Fibroblast of the conjunctiva (primary cell): ENCODE data around the gene RBM18.

Experiments used
- DNase-seq: peaks from one replicate; pipeline ENCODE4 v3.0.0-alpha.2; 2010; ENCODE audit warnings: low read depth

The RBM18 gene, protein sequence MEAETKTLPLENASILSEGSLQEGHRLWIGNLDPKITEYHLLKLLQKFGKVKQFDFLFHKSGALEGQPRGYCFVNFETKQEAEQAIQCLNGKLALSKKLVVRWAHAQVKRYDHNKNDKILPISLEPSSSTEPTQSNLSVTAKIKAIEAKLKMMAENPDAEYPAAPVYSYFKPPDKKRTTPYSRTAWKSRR

DNA sequence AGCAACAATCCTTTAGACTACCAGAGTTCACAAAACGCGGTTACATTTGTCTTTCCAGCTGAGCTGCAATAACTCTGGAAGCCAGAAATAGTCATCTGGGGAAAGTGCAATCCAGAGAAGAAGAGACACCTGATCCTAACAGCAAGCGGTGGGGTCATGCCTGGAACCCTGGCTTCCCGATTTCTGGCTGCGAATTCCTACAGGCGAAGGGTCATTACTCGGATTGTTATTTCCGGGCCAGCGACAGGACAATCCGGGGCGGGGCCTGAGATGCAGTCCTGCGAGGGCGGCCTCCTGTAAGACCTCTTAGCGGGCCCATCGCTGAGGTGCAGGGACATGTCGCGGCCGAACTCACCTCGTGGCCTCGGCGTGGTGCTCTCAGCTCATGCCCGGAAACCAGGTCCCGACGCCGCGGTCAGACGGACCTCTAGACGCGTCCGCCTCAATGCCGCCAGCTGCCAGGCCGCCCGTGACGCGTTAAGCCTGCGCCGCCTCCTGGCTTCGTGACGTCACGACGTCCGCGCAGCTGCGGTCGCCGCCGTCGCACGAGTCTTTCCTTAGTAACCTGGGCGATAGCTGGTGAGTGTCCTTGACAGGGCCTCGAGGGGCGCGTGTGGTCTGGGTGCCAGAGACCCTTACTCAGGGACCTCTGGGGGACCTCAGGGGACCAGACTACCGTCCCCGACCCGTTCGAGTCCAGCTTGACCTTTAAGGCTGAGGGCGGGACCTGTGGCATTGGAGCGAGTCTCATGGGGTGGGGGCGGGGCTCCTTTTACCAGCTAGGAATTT lies at the start of gene RBM18, which contains the start of gene MRRF:
Gene RBM18, minus strand, starts transcription at position 481 of the 789 bp plus-strand sequence. CDS start 3,348 bp downstream, outside the sequence.
Gene MRRF, plus strand, starts transcription at position 523 of the 789 bp plus-strand sequence. CDS start 6,010 bp downstream, outside the sequence.
- peak; percentile 70 for DNase-seq

DNA sequence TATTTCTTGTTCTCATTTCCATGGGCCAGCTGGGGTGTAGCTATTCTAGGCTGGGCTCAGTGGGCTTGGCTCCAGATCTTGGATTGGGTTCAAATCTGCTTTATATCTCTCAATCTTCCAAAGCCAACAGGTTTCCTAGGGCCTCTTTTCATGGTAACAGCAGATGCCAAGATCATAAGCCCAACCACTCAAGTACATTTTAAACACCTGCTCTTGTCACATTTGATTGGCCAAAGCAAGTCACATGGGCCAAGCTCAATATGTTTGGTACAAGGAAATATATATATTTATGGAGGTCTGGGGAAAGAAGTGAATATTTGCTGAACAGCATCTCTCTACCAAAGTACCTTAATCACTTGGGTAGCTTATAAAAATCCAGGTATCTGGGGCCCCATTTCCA lies 49.5 kb upstream of the RBM18 start:
- DNase-seq: no peak

DNA sequence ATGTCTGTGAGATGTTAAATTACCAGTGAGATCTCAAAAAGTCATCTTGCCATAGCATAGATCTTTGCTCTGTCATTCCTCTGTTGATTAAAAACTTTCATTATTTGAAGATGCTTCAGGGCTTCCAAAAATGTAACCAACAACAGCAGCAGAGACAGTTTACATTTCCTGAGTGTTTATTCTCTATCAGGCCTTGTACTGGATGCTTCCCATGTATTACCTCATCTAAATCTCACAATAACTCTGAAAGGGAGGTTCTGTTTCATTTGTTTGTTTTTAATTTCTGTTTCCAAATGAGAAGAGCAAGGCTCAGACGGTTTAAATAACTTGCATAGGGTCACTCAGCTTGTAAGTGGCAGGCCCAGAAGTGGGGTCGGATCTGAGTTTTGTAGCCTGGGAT lies 45.2 kb upstream of the RBM18 start:
- no peak for DNase-seq

DNA sequence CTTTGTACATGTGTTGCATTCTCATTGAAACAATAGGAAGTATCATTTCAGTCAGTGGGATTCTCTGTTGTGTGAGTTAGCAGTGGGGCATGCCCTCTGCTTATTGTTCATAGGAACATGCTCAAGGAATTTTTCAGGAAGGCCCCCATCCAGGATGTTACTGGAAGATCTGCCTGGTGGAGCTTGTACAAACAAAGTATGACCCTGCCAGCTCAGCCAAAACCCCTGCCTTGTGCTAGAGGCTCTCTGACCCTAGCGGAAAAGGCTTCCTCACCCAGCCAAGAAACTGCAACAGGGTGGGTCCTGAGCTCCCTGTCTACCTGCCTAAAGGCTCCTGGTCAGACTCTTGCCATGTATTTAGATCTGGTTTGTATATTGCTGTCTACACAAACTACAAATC lies 43.3 kb upstream of the RBM18 start:
- DNase-seq: no peak

DNA sequence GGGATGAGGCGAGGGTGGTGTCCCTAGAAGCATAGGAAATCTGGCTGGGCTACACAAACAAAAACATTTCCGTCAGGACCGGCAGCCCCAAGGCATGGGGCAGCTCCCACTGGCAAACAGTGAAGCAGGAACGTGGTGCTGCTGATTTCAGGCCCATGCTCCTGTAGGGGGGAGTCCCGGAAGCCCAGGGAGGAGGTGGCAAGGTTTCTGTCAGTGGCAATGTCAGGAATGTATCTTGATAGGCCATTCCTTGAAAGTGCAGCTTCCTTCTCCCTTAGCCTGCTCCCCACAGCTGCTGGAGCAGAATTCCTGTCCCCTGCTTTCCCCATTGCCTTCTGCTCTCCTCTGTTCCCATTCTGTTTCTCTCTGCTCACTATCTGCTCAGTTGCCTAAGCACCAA lies 42.4 kb upstream of the RBM18 start:
- DNase-seq: no peak

DNA sequence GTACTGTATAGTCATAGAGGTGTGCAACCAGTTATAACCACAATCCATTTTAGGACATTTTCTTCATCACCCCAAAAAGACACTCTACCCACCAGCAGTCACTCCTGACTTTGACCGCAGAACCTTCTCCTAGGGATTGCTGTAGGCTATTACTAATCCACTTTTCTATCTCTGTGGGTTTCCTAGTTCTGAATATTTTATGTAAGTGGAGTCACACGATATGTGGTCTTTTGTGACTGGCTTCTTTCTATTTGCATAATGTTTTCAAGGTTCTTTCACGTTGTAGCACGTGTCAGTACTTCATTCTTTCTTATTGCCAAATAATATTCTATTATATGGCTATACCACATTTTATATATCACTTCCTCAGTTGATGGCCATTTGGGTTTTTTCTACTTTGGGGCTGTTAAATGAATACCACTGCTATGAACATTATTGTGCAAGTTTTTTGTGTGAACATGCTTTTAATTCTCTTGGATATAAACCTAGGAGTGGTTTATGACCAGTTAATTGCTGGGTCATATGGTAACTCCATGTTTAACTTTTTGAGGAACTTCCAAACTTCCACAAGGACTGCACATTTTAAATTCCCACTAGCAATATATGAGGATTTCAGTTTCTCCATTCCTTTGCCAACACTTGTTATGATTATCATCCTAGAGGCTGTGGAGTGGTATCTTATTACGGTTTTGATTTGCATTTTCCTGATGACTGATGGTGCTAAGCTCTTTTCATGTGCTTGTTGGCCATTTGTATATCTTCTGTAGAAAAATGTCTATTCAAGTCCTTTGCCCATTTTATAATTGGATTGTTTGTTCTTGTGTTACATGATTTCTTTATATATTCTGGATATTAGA lies 37.8 kb upstream of the RBM18 start:
- no peak for DNase-seq

DNA sequence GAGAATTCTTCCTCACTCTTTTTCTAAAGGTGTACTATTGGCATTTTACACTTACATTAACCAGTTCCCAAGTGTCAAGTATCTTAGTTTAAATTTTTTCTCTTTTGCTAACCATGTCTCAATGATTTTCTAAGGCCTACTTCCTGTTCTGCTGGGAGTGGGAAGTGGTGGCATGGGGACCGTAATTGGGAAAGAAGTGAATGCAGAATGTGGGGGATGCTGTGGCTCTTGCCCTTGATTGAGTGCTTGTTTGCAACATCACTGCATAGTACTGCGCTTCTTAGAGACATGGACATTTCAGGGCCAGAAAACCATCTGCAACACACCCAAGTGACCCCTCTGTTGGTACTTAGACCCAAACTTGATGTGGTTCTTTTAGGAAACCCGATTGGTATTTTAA lies 32.9 kb upstream of the RBM18 start:
- DNase-seq: no peak

DNA sequence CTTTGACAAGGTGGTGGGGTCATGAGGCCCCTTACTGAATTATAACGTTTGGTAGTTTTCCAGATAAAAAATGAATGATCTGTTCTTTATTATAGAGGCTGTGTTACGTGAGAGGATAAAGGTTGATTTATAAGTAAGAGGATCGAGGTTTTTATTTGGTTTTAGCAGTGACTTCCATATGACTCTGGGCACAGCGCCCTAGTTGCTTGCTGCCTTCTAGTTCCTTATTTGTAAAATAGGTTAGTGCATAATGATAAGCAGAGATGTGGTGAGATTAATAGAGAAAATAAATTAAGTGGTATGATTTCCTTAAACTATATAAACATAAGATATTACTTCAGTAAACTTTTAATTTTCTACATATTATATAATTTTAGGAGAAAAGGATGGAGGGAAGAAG lies 29.9 kb upstream of the RBM18 start:
- DNase-seq: no peak

DNA sequence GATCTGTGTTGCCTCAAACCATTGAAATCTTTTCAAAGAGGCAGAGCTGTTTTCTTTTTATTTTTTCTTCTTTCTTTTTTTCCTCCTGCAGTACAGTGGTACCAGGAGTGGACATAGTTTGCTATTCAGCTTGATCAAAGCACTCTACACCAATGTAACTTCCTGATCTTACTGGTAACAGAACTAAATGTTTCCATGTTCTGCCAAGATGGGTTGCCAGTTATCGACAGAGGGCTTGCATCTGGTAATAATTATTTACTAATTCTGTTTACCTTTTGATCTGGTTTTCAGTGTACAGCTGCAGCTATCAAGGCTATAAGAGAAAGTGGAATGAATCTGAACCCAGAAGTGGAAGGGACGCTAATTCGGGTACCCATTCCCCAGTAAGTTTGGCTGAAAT lies 26.8 kb upstream of the RBM18 start:
- DNase-seq: peak; percentile 20

DNA sequence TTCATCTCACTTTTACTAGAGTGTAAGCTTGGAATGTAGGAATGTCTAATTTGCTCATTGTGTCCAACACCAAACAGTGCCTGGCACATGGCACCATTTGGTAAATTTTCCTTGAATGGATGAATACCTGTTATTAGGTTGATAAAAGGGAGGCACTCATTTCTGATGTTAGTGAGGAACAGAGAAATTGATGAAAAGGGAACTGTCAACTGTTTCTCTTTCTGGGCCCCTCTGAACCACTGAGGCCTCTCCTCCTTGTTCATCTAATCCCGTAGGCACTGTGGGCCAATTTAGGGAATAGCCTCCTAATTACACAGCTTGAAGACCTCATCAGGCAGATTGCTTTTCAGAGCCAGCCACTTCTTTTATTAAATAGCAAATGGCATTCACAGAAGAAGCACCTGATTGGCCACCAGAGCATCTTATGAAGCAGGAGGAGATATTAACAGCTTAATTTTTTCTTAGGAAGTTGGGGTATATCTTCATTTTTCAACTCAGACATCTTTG lies 22.6 kb upstream of the RBM18 start:
- no peak for DNase-seq

DNA sequence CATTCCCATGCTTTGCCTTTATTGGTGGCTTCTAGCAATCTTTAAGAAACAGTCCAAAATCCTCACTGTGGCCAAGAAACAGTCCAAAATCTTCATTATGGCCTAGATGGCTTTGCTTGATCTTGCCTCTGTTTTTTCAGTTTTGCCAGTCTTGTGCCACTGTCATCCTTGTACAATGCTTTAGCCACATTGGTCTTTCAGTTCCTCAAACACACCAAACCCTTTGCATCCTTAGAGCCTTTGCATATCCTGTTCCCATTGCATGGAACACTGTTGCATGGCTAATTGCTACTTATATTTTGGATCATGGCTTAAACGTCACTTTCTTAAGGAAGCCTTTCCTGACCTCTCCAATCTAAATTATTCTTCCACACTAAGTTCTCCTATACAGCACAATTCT lies 22.1 kb upstream of the RBM18 start:
- DNase-seq: no peak

DNA sequence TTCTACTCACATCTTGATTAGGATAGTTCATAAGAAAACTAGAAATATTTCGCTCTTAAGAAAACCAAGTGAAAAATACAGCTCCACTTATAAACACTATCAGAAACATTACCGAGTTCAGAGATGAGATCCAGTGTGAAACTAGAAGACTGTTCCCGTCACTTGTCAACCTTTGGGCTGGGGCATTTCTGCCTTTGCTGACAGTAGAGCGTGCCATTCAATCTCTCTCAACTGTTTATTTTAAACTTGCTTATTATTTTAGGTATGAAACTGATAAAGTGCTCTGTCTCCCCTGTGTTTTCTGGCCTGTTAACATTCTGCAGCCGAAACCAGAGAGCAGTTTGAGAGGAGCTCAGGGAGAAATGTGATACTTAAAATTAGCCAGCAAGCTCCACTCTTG lies 16.7 kb upstream of the RBM18 start:
- DNase-seq: no peak

DNA sequence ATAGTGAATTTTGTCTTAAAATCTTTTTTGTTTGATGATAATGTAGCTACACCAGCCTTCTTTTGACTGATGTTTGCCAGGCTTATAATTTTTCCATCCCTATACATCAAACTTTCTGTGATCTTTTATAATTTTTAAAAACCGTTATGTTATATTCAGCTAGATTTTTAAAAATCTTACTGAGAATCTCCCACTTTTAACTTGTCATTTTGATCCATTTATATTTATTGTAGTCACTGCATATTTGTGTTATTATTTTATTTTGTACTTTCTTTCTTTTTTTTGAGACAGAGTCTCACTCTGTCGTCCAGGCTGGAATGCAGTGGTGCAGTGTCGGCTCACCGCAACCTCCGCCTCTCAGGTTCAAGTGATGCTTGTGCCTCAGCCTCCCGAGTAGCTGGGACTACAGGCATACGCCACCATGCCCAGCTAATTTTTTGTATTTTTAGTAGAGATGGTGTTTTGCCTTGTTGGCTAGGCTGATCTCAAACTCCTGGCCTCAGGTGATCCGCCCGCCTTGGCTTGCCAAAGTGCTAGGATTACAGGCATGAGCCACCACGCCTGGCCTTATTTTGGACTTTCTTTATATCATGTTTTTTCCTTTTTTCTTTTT lies 12.8 kb upstream of the RBM18 start:
- no peak for DNase-seq

DNA sequence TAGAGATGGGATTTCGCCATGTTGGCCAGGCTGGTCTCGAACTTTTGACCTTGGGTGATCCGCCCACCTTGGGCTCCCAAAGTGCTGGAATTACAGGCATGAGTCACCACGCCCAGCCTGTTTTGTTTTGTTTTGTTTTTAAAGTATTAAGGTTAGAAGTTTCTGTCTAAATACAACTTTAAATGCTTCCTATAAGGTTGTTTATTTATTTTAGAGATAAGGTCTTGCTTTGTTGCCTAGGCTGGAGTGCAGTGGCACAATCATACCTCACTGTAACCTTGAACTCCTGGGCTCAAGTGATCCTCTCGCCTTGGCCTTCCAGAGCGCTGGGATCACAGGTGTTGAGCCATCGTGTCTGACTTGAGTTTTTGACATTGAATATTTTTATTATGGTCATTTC lies 11.5 kb upstream of the RBM18 start:
- no peak for DNase-seq

DNA sequence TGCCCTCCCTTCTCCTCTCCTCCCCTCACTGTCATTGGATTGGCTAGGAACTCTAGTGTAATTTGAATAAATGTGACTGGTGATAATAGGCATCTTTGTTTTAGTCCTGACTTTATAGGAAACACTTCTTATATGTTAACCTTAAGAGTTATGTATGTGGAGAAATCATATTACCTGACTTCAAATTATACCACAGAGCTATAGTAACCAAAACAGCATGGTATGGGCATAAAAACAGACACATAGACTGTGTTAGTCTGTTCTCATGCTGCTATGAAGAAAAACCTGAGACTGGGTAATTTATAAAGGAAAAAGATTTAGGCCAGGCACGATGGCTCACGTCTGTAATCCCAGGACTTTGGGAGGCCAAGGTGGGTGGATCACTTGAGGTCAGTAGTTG lies 9.4 kb upstream of the RBM18 start:
- DNase-seq: no peak

DNA sequence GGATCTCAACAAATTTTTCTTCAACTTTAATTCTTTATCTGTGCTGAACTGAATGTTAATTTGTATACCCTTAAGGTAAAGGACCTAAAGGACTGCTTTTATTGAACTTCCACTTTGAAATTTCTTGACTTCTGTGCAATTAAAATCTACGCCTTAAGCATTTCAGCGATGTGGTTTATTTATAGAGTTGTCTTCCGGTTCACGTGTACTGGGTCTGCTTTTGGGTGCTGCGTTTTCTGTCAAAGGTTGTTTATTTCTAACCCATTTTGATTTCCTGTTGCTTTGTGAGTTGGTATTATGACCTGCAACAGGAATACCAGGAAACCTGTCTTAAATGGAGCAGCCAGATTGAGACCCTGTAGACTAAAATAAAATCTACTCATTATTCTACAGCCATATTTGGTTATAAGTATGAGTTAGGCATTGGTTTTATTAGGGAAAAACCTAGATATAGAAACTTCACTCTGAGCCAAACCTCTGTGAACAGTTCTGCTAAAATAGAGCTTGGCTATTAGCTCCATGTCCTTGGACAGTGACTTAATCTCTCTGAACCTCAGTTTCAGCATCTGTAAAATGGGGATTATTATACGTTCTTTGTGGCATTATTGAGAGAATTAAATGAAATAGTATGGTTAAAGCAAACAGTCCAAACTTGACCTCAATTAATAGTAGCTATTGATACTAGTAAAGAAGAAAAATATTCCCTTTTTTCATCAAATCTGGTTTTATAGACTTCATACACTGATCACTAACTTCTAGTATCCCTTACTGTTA lies 3.6 kb upstream of the RBM18 start:
- DNase-seq: no peak

DNA sequence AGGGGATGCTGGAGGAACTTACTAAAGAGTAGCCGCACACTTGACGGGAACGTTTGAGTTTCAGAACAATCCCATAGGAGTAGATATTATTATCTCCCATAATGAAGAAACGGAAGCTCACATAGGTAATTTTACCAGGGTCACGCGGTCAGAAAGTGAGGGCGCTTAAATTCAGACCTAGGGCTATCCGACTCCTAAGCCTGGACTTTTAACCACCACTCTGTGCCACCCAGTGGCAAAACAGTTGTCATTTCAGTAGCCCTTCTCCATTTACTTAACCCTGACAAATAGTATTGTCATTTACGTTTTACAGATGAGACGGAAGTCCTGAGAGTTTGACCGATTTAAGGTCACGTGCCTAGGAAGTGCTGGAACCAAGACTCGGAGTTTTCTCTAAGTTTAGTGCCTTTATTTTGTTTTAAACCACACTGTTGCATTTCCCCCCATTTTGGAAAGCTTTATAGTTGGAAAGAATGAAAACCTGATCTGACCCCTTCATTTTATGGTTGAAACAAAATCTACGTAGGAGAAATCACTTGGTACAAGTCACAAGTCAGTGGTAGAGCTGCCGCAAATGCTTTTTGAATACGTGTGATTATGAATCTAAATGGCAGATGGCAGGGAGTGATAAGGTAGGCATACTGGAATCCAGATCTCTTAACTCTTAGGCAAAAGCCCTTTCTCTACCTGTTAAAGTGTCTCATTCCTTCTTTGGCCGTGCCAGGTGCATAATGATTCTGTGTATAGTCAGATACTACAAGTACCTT lies 692 bp upstream of the RBM18 start:
- DNase-seq: no peak

DNA sequence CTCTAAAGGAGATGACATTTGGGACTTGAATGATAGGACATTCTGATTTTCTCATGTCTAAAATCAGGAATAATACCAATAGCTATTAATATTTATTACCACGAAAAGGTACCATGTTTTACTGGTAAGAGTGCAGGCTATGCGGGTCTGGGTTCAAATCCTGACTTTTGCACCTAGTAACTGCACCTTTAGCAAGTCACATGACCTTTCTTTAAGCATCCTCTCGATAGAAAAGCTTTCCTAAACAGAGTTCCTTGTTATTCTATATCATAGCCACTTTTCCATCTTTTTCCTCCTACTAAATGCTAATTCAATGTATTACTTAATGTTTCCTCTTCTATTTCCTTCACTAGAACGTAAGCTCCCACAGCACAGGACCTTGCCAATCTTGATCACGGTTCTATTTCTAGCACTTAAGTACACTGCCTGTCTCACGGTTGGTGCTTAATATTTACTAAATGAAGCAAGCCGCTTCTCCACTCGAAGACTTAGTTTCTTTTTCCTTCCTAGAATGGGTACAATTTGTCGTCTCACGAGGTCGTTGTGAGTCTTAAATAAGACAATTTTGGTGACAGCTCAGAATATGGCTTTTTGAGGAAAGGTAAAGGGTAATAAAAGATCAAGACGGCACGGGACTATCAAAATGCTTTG lies 816 bp downstream of the RBM18 start:
- DNase-seq: no peak

DNA sequence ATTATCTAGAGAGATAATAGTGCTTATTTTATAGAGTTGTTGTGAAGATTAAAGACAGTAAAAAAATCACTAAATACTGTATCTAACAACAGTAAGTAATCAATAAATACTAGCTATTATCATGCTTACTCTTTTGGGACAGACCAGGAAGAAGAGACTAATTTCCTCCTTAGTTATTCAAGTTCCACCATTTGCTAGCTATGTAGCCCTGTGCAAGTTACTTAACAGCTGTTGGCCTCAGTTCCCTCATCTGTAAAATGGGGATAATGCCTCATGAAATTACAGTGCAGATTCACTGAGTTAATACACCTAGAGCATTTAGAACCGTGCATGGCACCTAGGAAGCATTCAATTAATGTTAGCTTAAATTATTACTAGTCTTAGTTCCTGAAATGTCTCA lies 2.6 kb downstream of the RBM18 start:
- DNase-seq: no peak

DNA sequence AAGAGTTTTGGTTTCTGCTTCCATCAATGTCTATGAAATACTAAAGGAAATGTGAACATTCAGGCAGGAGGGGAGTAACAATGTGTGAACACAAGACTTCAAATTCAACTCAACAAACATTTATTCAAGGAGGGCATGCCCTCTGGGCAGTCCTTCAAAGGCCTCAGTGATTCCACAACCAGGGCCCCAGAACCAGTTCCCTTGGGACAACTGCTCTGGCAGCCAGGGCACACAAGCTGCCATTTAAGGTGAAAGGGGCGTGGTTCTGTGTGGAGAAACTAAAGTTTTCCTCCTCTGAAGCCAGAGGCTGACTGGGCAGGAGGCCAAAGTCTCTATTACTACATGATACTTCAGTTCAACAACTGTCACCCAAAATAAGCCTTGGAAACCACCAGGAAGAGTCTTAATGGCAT lies 3.2 kb downstream of the RBM18 start:
- peak; percentile 79 for DNase-seq
